T-helper 22 cell (primary cell): Measurements from ENCODE around the gene REX1BD.

Experiments used
- DNase-seq: peaks from one replicate; pipeline ENCODE4 v3.0.0-alpha.2; 2020; ENCODE audit warnings: low read depth

The REX1BD gene

DNA sequence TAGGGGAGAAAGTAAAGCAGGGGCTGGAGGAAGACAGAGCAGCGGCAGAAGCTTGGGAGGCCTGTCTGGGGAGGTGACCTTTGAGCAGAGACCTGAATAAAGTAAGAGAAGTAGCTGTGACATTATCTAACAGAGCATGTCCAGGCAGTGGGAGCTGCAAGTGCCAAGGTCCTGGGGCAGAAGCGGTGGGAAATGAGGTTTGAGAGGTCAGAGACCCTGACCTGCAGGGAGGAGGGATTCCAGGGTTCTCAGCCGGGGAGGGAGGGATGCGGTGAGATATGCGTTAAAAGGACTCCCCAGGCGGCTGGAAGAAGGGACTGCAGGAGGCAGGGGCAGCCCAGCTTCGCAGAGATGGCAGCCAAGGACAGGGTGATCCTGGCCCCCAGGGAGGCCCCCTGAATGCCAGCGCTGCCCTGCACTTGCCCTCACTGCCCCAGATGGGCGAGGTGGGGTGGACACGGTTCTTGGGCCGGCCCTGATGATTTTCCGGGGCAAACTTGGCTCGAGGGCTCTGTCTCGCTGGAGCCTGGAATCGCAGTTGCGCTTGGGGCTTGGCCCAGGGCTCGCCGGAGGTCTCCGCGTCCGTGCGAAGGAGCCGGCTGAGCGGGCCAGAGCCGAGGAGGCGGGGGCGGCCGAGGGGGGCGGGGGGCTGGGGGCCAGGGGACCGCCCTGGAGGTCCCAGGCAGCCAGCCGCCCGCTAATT is 14.8 kb downstream of the REX1BD start:
- DNase-seq: no peak

DNA sequence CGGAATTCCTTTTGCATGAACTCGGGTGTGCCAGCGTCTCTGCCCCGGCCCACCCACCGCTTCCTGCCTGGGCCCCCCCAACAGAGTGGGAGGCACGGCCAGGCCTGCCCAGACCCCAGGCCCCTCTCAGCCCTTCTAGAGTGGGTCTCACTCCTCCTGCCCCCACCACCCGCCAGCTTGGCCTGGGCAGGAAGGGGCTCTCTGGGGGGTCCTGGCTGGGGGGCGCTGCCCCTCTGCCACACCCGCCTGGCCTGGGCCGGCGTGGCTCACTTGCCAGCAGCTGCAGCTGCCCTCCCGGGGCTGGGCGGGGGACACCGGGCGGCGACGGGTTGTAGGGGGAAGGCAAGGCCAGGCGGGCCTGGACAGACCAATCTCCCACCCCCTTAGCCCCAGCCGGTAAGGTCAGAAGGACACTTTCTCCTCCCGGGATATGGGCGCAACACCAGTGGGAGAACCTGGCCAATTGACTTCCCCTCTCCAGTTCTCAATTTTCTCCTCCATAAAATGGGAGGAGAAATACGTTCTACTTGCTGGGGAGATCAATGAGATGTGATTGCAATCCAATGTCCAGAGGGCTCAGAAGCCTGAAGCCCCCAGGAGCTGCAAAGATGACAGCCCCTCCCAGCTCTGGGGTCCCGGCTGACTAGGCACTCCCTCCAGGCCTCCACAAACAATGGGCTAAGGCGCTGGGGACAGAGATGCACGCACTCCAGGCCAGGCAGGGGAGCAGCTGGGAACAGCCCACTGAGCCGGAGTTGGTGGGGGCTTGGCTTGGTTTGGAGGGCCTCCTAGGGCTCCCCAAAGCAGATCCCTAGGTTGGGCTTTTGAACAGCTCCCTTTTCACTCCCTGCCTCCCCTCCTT is 15.6 kb downstream of the REX1BD start:
- no peak for DNase-seq

GRCh38 chr19:18604820-18605159 is 16.2 kb downstream of the REX1BD start:
- no peak for DNase-seq

DNA sequence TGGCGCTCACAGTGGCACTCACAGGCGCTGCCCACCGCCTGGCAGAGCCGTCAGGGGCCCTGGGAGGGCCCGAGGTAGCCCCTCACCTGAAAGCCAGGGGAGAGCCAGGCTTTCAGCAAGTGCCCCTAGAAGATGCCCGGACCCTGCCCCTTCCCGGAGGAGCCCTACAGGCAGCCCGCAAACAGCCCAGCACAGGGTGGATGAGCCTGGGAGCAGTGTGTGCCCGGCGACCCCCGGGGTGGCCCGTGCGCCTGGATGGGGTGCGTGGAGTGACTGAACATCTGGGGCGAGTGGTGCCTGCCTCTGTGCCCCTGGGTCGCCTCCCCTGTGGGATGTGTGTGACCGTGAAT is 16.6 kb downstream of the REX1BD start:
- DNase-seq: no peak

GRCh38 chr19:18605546-18606280 is 17.1 kb downstream of the REX1BD start:
- DNase-seq: no peak

GRCh38 chr19:18606281-18607225 is 18.0 kb downstream of the REX1BD start, which contains the start of gene CRLF1:
Gene CRLF1, minus strand, starts transcription at chr19:18606799. Its CDS starts 143 bp downstream, at chr19:18606656.
- DNase-seq: no peak

DNA sequence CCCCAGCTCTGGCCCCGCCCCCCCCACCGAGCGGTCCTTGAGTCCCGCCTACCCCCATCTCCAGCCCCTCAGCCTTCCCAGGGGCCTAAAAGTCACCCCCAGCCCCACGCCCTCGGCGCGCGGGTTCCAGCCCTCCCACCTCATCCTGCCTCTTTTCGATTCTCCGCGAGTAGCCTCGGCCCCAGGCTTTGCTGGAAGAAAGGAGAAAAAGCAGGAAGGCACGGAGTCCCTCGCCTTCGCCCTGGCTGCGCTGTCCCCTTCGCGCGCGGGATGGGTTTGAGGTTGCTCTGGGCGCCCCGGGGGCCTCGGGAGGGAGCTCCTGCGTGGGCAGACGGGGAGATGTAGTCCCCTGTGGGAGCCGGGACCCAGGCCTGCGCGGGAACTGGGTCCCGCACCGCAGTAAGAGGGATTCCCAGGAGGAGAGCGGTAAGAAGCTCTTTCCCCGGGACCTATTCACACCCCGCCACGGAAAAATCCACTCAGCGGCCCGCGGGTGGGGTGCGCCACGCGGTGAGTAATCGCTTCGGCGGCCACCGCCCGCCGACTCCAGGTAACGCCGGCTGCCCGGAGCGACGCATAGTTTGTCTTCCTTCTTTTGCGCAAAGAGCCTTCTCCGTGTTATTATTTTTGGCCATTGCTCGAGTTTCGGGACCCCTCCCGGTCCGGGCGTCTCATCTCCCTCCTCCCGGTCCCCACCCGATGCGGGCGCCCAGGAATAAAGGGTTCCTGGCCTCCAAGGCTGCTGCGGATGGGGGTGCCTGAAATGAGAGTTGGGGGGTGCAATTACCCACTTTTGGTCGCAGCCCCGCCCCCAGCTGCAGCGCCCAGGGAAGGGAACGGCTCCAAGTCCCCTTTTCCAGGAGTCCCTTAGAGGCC is 18.9 kb downstream of the REX1BD start:
- no peak for DNase-seq

DNA sequence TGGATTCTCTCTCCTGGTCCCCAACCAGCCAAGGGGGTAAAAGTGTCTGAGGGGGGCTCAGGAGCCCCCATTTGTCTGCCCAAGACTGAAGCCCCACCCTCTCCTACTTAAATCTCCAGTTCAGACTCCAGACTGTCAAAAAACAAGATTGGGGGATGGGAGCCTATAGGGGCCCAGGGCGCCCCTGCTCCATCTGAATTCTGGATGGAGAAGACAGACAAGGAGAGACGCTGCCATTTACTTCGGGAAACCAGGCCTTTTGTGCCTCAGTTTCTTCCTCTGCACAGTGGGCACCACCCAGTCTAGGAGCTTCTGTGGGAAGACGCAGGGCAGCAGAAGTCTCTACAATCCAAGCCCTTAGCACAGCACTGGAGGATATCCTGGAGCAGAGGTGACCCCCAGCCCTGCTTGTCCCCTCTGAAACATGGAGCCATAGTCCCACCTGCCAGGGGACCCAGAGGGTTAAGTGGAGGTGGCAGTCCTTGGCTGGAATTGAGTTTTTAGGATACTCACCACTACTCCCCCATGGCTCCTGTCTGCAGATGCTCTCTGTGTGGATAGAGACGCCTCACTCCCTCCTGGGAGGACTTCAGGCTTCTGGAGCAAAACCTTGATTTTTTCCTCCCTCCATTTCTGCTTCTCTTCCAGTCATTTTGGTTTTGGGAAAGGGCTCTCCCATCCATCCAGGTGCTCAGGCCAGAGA is 19.7 kb downstream of the REX1BD start:
- DNase-seq: no peak

GRCh38 chr19:18608805-18609716 is 20.5 kb downstream of the REX1BD start:
- DNase-seq: no peak

DNA sequence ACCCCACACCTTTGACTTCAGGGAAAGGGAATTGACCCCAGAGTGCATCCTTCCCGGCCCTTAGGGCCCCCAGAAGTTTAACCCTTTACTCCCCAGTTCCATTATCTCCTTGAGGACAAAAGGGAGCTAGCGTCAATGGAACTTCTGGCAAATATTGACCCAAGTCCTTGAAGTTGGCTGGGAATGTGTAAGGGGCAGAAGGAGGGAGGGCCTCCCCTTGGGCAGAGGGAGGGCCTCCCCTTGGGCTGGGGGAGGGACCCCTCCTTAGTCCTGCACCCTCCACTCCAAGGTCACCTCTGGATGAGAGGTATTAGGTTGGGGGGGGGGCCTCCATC is 21.1 kb downstream of the REX1BD start:
- no peak for DNase-seq

DNA sequence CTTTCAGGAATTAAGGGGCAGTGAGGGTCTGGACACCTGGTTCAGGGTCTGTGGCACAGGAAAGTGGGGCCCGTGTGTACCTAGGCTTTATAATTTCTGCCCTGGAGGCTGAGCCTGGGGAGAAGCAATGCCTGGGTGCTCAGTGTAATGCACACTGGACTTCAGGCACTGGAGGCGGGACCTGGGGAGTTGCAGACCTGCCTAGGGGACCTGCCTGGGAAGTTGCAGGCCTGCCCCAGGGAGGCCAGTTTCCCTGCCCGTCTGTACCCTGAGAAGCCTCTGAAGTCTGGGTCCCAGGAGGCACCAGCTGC is 21.6 kb downstream of the REX1BD start:
- no peak for DNase-seq

DNA sequence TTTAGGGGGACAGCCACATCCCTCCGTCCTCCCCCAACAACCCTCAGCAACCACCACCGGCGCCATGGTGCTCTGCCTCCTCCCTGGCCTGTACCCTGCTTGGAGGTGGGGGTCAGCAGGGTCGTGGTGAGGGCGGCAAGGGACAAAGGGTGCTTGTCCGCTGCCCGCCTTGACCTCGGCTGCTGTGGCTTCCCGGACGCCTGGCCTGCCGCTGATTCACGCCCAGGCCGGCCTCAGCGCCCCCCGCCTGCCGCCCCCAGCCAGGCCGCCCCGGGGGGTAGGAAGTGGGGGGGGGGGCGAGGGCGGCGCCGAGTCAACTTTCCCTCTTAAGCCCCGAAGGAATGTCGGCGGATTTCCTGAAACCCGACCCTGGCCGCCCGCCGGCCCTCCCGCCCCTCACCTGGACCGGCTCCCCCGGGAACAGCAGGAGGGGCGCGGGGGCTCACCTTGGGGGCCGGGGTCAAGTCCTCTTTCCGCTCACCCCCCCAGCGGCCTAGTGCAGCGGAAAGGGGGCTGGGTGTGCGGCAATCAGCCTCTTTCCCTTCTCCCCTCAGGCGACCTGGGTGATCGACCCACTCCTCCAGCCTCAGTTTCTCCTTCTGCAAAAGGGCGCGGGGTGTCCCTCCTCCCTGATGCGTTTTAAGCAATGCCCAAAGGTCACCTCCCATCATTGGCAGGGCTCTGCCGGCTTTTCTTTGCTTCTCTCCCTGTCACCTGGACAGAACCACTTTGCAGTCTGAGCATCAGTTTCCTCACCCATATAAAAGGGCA is 22.1 kb downstream of the REX1BD start:
- no peak for DNase-seq

GRCh38 chr19:18611327-18612050 is 22.9 kb downstream of the REX1BD start:
- DNase-seq: no peak

GRCh38 chr19:18612051-18612771 is 23.6 kb downstream of the REX1BD start:
- no peak for DNase-seq

GRCh38 chr19:18612772-18613588 is 24.4 kb downstream of the REX1BD start, which contains the start of gene TMEM59L:
Gene TMEM59L, plus strand, starts transcription at chr19:18612870. Its CDS starts 89 bp downstream, at chr19:18612959.
- peak; percentile 42 for DNase-seq

- no peak for DNase-seq
Measured at GRCh38 chr19:18613589-18614234, 25.1 kb downstream of the REX1BD start.
